HG03159 (cell line): ENCODE results near the gene GBE1.

Experiments used
- ATAC-seq: cut with Tn5 transposase; IDR thresholded peaks from one replicate; pipeline ENCODE4 v1.9.1; 2021; ENCODE audit warnings: mild to moderate bottlenecking, moderate library complexity; ENCODE audit not compliant: unreplicated experiment

GBE1 gene

GRCh38 chr3:81477740-81478139 is 283.7 kb downstream of the GBE1 start:
- ATAC-seq = no peak

DNA sequence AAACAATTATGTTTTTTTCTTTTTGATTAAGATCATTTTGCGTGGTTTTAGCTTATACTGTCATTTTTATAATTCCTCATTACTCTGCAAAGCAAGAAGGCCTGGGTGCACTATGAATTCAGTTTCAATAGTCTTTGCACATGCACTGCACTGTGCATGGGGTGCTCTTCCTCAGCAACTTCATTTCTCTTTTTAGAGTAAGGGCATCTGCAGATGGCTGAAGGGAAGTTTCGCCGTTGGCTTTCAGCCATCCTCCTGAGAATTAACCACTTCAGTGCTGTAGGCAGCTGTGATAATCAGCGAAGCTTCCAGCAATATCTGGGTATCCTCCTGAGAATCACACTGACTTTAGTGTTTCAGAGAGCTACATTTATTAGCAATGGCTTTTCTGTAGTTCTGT is 284.8 kb downstream of the GBE1 start:
- ATAC-seq = no peak

DNA sequence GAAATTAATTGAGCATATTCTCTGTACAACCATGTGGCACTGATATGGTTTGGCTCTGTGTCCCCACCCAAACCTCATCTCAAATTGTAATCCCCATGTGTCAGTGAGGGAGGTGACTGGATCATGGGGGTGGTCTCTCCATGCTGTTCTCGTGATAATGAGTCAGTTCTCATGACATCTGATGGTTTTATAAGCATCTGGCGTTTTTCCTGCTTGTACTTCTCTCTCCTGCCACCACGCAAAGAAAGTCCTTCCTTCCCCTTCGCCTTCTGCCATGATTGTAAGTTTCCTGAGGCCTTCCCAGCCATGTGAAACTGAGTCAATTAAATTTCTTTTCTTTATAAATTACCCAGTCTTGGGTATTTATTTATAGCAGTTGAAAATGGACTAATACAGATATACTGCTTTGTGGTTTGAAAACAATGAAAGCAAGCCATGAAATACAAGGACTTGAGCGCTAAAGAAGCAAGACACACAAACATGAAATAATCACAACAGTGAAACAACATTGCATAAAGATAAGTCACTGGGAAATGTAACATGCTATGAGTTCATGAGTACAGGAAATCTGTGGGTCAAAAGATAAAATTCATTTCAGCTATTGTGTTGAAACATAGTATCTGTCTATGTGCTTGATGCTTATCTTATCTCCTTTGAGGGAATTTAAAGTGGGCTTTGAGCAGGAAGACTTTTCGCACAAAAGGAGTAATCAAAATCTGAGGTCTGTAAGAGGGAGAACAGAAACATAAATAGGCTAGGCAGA is 288.7 kb downstream of the GBE1 start:
- no peak for ATAC-seq

DNA sequence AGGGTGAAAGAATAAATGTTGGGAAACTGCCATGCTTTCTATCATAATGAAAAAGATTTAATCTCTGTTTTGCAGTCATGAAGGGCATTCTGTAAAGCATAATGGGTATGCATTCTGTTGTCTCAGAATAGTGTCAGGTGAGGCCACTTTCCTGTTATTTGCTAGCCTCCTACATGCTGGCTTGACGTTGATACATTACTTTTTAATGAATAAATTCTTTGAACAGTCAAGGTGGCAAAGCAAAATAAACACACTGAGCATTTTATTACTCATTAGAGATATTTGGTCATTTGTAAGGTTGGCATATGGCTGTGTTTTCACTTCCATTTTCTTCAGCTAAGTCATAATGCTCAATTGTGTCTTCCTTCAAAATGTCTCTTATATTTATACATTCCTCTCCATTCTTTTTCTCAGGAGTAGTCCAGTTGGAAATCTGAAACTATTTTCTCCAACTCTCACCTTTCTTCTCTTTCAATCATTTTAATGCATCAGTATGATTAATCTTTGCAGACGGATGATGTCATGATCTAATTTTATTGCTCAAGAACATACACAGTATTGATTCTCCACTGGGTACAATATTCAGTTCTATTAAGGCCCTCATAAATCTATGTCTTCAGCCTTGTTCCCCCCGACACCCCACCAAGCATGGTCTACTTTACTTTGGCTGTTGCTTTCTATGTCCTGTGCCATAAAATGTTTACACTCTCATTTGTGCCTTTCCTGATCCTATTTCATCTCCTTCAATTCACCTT is 290.7 kb downstream of the GBE1 start:
- ATAC-seq = no peak

DNA sequence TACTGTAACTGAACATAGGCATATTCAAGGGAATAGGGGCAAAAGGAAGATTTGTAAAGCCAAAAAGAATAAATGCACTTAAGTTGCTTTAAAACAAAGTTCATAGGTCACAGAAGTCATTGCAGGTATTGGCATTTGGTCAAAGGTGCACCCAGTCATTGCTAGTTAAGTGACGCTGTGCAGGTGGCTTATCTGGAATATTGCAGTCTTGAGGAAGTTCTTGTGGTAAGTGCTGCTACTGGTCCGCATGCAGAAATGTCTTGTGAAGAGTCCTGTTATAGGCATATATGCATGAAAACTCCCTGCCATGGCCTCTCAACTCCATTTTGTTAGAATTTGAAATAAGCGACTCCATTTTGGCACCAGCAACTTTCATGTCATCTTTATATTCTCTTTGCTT is 293.1 kb downstream of the GBE1 start:
- no peak for ATAC-seq

DNA sequence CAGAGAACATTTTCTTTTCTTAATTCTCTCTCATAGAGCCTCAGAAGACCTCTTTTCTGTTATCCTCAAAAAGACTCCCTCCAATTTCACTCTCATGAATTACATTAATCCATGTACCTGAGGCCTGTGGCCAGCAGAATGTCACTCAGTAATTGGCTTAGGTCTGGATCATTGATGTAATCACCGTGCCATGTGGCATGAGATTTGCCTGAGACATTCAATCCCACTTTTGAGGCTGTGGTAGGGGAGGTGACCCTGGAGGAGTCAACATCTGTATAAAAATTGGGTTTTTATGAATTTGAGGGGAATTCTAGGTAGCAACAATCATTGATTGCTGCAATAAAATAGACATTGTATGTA is 295.3 kb downstream of the GBE1 start:
- ATAC-seq = no peak

DNA sequence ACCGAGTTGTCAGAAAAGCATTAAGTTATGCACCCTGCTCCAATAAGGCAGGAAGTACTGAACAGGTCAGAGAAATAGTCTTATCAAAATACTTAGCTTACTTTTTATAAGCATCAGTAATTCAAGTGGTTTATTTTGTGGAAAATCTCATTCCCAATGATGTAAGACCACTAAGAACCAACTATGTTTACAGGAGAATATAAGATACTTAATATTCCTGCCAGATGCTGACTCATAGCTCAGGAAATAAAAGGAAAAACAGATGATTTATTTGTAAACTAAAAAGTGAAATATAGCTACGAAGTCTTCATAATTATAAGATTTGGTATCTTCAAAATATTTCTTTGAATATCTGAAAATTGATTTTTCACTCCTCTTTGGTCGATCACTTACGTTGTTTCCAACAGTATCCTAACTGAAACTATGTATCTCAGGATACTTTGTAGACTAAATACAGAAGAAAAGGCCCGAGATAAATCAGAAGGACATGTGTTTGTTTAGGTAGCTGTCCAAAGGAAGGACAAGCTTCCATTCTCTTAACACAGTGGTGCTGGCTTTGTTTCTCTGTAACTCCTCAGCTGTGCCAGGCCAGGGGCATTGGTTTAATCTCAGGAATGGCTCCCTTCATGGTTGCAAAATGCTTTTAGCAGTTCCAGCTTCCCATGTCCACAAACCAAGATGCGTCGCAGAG is 295.8 kb downstream of the GBE1 start:
- no peak for ATAC-seq

DNA sequence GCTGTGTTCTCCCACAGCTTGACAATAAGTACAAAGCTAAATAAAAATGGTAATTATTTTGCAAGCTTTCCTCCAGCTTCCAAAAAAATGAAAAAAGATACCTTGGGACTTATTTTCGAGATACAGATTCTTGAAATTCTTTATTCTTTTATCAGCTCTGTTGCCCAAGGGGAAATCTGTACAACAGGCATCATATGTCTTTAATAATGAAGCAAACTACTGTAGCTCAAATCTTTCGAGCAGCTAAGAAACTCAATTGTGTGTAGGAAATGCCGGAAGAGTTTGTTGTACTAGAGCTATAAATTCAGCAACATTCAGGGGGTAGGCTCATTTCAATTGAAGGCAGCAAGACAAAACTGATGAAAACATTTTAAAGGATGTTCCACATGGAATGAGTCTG is 297.7 kb downstream of the GBE1 start:
- no peak for ATAC-seq

DNA sequence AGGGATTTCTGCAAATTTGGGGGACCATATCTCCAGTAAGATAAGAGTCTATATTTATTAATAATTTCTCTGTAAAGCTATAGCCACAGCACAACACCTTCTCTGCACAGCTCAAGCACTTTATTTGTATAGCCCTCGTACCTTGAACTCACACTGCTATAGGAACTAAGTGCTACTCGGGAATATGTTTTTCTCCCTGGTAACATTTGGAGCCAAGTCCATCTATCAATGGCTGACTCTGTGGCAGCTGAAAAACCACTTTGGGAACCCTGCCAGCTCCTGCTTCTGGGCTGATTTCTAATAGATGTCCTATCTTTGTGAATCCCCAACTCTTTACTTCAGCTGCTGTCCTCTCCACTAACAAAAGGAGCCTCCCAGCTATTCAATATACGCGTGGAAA is 298.5 kb downstream of the GBE1 start:
- no peak for ATAC-seq

DNA sequence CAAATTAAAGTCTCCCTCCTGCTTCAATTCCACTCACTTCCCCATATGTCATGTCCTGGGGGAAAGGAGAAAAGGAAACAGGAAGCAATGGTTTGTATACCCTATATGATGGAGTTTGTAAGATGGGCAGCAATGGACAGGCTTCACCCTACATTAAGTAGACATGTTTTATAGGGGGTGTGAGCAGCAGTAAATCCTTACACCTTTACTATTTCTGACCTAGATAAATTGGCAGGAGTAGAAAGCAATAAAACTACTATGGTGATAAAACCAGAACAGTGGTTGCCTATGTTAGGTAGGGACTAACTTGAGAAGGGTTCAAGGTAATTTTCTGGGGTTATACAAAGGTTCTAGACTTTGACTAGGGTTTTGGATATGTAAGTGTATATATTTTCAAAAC is 301.7 kb downstream of the GBE1 start:
- ATAC-seq = no peak

GRCh38 chr3:81452418-81452817 is 309.0 kb downstream of the GBE1 start:
- ATAC-seq = no peak

GRCh38 chr3:81451611-81452010 is 309.8 kb downstream of the GBE1 start:
- no peak for ATAC-seq

DNA sequence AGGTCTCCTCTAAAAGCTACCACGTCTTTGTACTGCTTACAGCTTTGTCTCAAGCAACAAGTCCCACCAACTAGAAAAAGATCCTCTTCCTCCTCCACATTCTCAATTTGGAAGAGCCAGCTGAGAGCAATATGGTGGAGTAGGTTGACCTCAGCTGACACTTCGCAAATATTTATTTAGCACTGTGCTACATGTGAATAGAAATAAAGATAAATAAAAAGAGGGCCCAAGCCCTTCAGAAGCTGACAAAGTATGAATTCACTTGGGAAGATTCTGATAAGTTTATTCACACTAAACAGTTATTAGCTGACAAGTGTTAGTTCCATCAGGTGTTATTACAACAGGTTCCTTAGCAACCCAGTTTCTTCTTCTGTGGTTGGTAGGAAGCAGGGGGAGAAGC is 310.3 kb downstream of the GBE1 start:
- no peak for ATAC-seq

DNA sequence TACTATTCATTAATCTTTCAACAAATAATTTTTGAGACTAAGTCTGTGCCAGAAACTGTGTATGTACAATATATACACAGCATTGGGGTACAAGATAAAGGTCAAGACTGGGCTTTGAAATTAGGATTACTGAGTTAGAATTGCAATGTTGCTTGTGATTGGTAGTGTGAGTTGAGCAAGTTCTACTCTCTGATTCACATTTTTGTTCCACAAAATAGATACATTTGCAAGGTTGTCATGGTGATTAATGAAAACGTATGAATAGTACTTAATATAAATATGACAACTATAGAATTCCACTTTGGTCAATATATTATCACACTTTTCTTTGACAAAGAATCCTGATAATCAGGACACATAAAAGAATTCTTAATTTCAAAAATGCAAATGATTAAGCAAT is 314.6 kb downstream of the GBE1 start:
- ATAC-seq = no peak

DNA sequence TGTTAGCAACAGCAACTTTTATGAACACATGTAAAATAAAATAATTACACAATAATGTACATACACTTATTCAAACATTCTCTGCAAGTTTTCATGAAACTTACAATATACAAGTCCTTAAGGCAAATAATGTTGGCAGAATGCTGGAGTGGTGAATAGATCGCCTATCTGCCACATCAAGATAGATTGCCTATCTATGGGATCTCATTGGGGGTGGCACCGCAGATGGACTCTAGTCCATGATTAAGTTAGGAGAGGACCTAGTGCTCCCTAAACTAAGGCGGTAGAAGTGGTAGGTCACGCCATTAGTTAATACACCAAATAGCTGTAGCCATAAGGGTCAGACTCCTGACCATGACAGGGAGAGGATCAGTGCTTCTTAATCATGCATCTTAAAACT is 315.7 kb downstream of the GBE1 start:
- ATAC-seq = no peak

DNA sequence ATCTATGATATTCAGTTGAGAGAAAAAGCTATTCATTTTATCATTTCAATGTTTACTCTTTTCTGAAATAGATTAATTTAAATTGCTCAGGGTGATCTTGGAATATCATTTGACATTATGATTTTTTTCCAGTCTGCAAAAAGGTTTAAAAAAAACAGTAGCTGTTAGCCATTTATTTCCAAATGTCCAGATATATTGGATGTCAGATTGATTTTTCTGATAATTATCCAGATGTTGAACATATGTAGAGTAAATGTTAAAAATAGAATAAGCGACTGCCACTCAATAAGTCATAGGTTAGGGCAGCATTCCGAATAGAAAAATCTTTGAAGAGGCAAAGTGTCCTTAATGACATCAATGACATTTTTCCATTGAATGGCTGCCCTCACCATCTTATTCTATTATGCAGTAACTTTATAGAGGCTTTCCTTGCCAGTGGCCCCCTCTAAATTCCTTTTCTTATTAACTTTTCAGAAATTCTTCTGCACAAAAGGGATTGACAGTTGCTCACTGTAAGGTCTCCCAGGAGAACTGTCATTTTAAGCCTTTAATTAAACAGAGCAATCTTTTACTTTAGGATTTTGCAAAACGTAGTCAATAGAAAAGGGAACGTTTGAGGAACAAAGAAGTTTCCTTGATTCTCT is 316.5 kb downstream of the GBE1 start:
- no peak for ATAC-seq

DNA sequence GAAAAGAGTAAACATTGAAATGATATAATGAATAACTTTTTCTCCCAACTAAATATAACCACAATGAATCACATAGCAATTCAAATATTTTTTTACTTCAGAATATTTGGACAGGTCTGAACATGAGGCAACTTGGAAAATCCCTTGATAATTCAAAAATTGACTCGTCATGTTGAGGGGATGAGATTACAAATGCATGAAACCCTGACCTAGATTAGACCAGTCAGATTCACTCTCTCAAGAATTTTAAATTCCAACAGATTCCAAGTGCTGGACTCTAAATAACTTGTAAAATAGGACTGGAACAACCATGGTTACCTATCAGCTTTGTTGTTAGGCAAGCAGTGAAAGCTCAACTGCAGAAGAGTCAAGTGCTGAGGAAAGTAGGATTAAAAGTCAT is 317.5 kb downstream of the GBE1 start:
- ATAC-seq = no peak

GRCh38 chr3:81443457-81443782 is 318.0 kb downstream of the GBE1 start:
- ATAC-seq = no peak

GRCh38 chr3:81442758-81443456 is 318.5 kb downstream of the GBE1 start:
- no peak for ATAC-seq

DNA sequence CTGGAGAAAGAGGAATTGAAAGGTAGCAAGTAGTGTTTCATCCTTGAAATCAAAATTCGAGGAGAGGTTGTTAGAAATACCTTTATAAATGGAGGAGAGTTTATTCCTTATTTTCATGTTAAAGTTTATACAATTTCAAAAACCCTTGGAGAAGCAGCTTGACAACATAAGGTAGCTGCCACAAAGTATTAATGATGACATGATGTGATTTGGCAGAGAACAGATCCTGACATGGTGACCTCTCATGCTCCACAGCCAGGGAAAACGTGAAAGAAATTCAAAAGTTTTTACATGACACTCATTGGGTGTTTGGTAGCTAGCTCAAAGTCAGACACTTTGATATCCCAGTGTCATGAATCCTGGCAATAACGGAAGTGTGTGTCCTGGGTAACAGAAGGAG is 320.8 kb downstream of the GBE1 start:
- no peak for ATAC-seq
